ENCODE data around the gene TBC1D12. TPM values are rescaled to one million over a fixed set of nuclear protein-coding genes. Genes with fewer than 3 reads are reported as not detected.

The TBC1D12 gene
- total RNA-seq, 1 experiment from 2014 or later: 1.6 TPM

DNA sequence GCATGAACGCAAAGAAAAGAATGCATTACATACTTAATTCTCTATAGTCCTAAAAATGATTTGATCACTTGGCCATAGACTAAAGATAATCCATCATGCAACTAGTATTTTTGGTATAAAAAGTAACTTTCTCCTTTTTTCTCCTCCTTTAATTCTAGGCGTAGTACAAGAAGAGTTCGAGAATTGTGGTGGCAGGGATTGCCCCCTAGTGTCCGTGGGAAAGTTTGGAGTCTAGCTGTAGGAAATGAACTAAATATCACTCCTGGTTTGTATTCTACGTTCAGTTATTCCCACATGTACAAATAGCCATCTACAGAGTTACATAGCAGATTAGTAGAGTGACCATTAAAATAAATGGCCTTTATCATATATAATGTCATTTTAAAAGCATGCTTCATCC lies 97.7 kb downstream of the TBC1D12 start:
- Histone ChIP-seq H3K4me3 (ENCODE audit: low read depth, low read length, poor library complexity, severe bottlenecking) (no peak overlapping the region), H3K9me3 (ENCODE audit: low read depth, low read length, poor library complexity, severe bottlenecking) (no peaks in the 10 kb centered on the region), H3K27ac (ENCODE audit: low read depth, low read length, poor library complexity, severe bottlenecking) (no peak overlapping the region), H3K27me3 (replicated peaks; ENCODE audit: insufficient read depth, low read depth, low read length, poor library complexity) (no peaks in the 10 kb centered on the region), H3K36me3 (ENCODE audit: insufficient read depth, low read length, poor library complexity, severe bottlenecking) (no peaks in the 10 kb centered on the region), H3K4me1 (ENCODE audit: insufficient read depth, low read length, poor library complexity, severe bottlenecking) (no peaks in the 10 kb centered on the region)
- no TSS peak for BruUV-seq (replicated peaks)
- intact Hi-C loops (cut with micrococcal nuclease; ENCODE audit: unreplicated experiment): no loop called here
- ChIA-PET CTCF (no interaction called here), POLR2A (ENCODE audit: low non-redundant PET) (no interaction called here)
- peak; percentile 27 for DNase-seq (ENCODE audit: low spot score)
- TF ChIP-seq EZH2 (IDR thresholded peaks at IDR 0.05; ENCODE audit: borderline replicate concordance, low read depth, low read length, poor library complexity, severe bottlenecking): no peak
- peak; percentile 59 for TF ChIP-seq CTCF (conservative IDR thresholded peaks at IDR 0.05; ENCODE audit: low read depth, low read length)

GRCh38 chr10:94521276-94522250 lies 119.2 kb downstream of the TBC1D12 start:
- CTCF ChIA-PET: no interaction called here

GRCh38 chr10:94524146-94524545 lies 121.8 kb downstream of the TBC1D12 start:
- TF ChIP-seq CTCF (conservative IDR thresholded peaks at IDR 0.05; ENCODE audit: low read depth, low read length) (no peak), EZH2 (IDR thresholded peaks at IDR 0.05; ENCODE audit: borderline replicate concordance, low read depth, low read length, poor library complexity, severe bottlenecking) (no peak)
- H3K27me3 ChIP-seq (replicated peaks; ENCODE audit: insufficient read depth, low read depth, low read length, poor library complexity): no peaks in the 10 kb centered on the region
- H3K4me3 ChIP-seq (ENCODE audit: low read depth, low read length, poor library complexity, severe bottlenecking): no peak overlapping the region
- no peaks in the 10 kb centered on the region for H3K9me3 ChIP-seq (ENCODE audit: low read depth, low read length, poor library complexity, severe bottlenecking)
- CTCF ChIA-PET: no interaction called here
- BruUV-seq (replicated peaks): no TSS peak
- no peaks in the 10 kb centered on the region for H3K4me1 ChIP-seq (ENCODE audit: insufficient read depth, low read length, poor library complexity, severe bottlenecking)
- no peaks in the 10 kb centered on the region for H3K36me3 ChIP-seq (ENCODE audit: insufficient read depth, low read length, poor library complexity, severe bottlenecking)
- POLR2A ChIA-PET (ENCODE audit: low non-redundant PET): no interaction called here
- no peak for DNase-seq (ENCODE audit: low spot score)
- intact Hi-C loops (cut with micrococcal nuclease; ENCODE audit: unreplicated experiment): no loop called here
- no peak overlapping the region for H3K27ac ChIP-seq (ENCODE audit: low read depth, low read length, poor library complexity, severe bottlenecking)

More at GRCh38 chr10:94521276-94522250, 119.2 kb downstream of the TBC1D12 start:
- intact Hi-C loops (cut with micrococcal nuclease; ENCODE audit: unreplicated experiment): no loop called here
- H3K9me3 ChIP-seq (ENCODE audit: low read depth, low read length, poor library complexity, severe bottlenecking): no peaks in the 10 kb centered on the region
- no peak overlapping the region for H3K4me3 ChIP-seq (ENCODE audit: low read depth, low read length, poor library complexity, severe bottlenecking)
- BruUV-seq (replicated peaks): no TSS peak
- no peaks in the 10 kb centered on the region for H3K36me3 ChIP-seq (ENCODE audit: insufficient read depth, low read length, poor library complexity, severe bottlenecking)
- POLR2A ChIA-PET (ENCODE audit: low non-redundant PET): no interaction called here
- no peak overlapping the region for H3K27ac ChIP-seq (ENCODE audit: low read depth, low read length, poor library complexity, severe bottlenecking)
- no peak for DNase-seq (ENCODE audit: low spot score)
- no peak for TF ChIP-seq CTCF (conservative IDR thresholded peaks at IDR 0.05; ENCODE audit: low read depth, low read length)
- no peak for TF ChIP-seq EZH2 (IDR thresholded peaks at IDR 0.05; ENCODE audit: borderline replicate concordance, low read depth, low read length, poor library complexity, severe bottlenecking)
- H3K4me1 ChIP-seq (ENCODE audit: insufficient read depth, low read length, poor library complexity, severe bottlenecking): no peaks in the 10 kb centered on the region
- no peaks in the 10 kb centered on the region for H3K27me3 ChIP-seq (replicated peaks; ENCODE audit: insufficient read depth, low read depth, low read length, poor library complexity)

All from A673 (cell line).